Measurements from ENCODE around the gene LRRC37A3.

GRCh38 chr17:64964796-64965195 is 45.5 kb upstream of the LRRC37A3 start:
- TF ChIP-seq POLR2A (IDR thresholded peaks at IDR 0.05) (no peak), CTCF (IDR thresholded peaks at IDR 0.05) (no peak)

Measured in right lobe of liver (tissue), 4 donors.